ENCODE measurements around the gene ATP6V0E2.

The ATP6V0E2 gene

GRCh38 chr7:149838992-149839408 lies 34.8 kb upstream of the ATP6V0E2 start:
- DNase-seq: peak; percentile 24

- DNase-seq: no peak
Observed at GRCh38 chr7:149839933-149840332, 33.8 kb upstream of the ATP6V0E2 start.

DNA sequence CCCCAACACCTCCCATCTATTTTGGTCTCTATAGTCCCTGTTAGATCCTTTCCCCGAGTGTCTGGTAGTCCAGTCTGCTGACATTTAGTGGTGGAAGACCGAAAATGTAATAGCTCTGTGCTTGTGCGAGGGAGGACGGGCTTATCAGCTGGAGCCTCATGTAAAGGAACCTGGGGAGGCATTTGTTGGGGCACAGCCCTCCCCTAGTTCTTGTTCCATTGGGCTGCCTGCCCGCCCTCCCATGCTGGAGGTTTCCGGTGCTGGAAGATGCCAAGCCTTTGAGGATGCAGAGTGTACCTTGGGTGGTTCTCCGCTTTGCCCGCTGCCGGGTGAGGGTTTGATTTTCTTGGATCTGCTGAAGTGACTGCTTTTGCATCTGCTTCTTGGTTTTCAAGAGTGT lies 30.2 kb upstream of the ATP6V0E2 start:
- no peak for DNase-seq

- no peak for DNase-seq
Observed at GRCh38 chr7:149844445-149844844, 29.3 kb upstream of the ATP6V0E2 start.

GRCh38 chr7:149845257-149845980 lies 28.4 kb upstream of the ATP6V0E2 start:
- DNase-seq: no peak

GRCh38 chr7:149846021-149846420 lies 27.7 kb upstream of the ATP6V0E2 start:
- no peak for DNase-seq

- DNase-seq: no peak
Observed at GRCh38 chr7:149846436-149847046, 27.2 kb upstream of the ATP6V0E2 start.

- DNase-seq: no peak
Observed at GRCh38 chr7:149849174-149849573, 24.6 kb upstream of the ATP6V0E2 start.

- DNase-seq: no peak
Observed at GRCh38 chr7:149850007-149850594, 23.7 kb upstream of the ATP6V0E2 start.

GRCh38 chr7:149850716-149851115 lies 23.1 kb upstream of the ATP6V0E2 start:
- DNase-seq: no peak

GRCh38 chr7:149851449-149851848 lies 22.3 kb upstream of the ATP6V0E2 start:
- no peak for DNase-seq

GRCh38 chr7:149853157-149853556 lies 20.6 kb upstream of the ATP6V0E2 start:
- DNase-seq: peak; percentile 46

DNA sequence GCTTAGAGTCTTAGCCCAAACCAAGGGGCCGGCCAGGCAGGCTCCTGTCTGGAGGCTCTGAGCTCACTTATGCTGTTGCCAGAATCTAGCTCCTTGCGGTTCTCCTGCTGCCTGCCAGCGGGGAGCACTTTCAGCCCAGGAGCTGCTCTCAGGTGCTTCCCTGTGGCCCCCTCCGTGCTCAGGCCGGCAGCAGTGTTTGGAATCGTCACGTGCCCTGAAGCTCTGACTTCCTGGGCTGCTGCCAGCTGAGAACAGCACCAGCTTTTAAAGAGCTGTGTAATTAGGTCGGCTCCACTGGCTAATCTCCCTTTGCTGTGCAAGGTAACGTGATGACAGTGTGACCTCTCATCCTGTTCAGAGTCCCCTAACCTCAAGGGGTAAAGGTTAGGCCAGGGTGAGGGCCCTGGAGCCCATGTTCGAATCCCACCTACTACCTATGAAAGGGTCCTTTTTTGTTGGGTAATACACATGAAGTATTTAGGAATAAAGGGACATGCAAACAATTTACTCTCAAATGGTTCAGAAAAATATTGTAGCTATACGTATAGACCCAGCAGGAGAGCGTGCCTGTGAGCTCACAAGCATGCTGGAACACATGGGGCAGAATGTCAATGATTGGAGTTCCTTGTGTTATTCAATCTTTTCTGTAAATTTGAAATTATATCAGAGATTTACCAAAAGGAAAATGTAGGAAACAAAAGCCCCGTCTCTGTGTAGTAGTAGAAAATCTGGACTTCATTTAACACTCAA lies 19.0 kb upstream of the ATP6V0E2 start:
- DNase-seq: peak; percentile 40

- peak; percentile 93 for DNase-seq
Observed at GRCh38 chr7:149855361-149856305, 18.1 kb upstream of the ATP6V0E2 start.

GRCh38 chr7:149856583-149856982 lies 17.2 kb upstream of the ATP6V0E2 start:
- DNase-seq: no peak

GRCh38 chr7:149859369-149859768 lies 14.4 kb upstream of the ATP6V0E2 start:
- no peak for DNase-seq

DNA sequence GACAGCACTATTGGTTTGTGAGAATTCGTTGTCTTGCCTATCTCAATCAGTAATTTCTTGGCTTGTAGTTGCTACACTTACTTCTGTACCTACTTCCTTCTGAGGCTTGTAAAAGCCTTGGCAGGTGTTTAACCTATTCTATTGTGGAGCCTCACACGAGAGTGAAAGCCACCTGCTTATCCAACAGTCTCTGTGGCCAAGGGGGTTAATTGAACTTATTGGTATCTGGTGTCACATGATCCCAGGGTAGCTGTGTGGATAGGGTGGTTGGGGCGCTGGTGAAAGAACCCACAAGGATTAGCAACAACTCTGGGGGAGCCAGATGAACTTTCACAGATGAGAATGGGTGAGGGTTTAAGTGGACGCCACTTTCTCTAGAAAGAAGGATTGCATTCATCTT lies 13.9 kb upstream of the ATP6V0E2 start:
- DNase-seq: no peak

DNA sequence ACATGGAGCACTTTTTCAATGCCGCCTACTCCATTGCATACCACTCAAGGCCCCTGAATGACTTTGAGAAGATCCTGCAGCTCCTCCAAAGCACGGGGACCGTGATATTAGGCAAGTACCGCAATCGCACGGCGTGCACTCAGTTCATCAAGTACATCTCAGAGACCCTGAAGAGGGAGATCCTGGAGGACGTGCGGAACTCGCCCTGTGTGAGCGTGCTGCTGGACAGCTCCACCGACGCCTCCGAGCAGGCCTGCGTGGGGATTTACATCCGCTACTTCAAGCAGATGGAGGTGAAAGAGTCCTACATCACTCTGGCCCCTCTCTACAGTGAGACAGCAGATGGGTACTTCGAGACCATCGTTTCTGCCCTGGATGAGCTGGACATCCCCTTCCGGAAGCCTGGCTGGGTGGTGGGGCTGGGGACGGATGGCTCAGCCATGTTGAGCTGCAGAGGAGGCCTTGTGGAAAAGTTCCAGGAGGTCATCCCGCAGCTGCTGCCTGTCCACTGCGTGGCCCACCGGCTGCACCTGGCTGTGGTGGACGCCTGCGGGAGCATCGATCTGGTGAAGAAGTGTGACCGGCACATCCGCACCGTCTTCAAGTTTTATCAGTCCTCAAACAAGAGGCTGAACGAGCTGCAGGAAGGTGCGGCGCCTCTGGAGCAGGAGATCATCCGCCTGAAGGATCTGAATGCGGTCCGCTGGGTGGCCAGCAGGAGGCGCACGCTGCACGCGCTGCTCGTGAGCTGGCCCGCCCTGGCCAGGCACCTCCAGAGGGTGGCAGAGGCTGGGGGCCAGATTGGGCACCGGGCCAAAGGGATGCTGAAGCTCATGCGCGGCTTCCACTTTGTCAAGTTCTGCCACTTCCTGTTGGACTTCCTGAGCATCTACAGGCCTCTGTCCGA lies 12.7 kb upstream of the ATP6V0E2 start:
- no peak for DNase-seq

DNA sequence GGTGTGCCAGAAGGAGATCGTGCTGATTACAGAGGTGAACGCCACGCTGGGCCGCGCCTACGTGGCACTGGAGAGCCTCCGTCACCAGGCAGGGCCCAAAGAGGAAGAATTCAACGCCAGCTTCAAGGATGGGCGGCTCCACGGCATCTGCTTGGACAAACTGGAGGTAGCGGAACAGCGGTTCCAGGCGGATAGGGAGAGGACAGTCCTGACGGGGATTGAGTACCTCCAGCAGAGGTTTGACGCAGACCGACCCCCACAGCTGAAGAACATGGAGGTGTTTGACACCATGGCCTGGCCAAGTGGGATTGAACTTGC lies 12.1 kb upstream of the ATP6V0E2 start:
- DNase-seq: no peak

DNA sequence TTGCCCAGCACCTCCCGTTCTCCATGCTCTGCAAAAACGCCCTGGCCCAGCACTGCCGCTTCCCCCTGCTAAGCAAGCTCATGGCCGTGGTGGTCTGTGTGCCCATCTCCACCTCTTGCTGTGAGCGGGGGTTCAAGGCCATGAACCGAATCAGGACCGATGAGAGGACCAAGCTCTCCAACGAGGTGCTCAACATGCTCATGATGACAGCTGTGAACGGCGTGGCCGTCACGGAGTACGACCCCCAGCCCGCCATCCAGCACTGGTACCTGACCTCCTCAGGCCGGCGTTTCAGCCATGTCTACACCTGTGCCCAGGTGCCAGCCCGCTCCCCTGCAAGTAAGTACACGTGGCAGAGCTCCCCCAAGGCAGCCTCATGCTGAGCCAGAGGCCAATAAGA lies 11.6 kb upstream of the ATP6V0E2 start:
- no peak for DNase-seq

DNA sequence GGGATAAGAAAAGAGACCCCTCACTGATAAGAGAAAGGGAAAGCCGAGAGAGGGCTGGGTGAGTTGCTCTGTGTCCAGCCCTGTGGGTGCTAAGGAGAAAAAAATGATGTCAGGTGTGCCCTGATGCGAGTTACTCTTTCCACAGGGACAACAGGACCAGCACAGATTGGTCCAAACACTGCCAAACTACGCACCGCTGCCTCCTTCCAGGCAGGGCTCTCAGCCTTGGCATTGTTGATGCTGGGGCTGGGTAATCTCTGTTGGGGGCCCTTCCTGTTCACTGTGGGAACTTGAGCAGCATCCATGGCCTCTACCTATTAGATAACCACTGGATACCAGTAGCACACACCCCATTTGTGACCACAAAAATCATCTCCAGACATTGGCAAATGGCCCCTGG lies 10.3 kb upstream of the ATP6V0E2 start:
- no peak for DNase-seq

Measured in fibroblast of skin of back (primary cell).